Stomach (tissue), 4 donors: ENCODE data around the gene CTNNA3.
"Not testable (repeated sequence)": the region's sequence is repeated elsewhere in the genome, so short reads cannot be mapped to it uniquely, and the experiment has no call there.

Source experiments
- EP300 ChIP-seq: sonication (generic); formaldehyde crosslinking; IDR thresholded peaks from one replicate; pipeline ENCODE4 v1.6.1; 2017; ENCODE audit warnings: antibody characterized with exemption
- POLR2A ChIP-seq, 4 donors: fragments of 450-650 bp; IDR thresholded peaks; one replicate each; pipeline ENCODE4 v1.6.1; 2016; ENCODE audit warnings: antibody characterized with exemption in 4 of 4, control low read depth in 2 of 4, mild to moderate bottlenecking in 1 of 4, moderate library complexity in 1 of 4
- POLR2AphosphoS5 ChIP-seq, 3 donors: sonication (generic); formaldehyde crosslinking; IDR thresholded peaks; one replicate each; pipeline ENCODE4 v1.6.1; 2016; ENCODE audit warnings: antibody characterized with exemption in 3 of 3
- TF ChIP-seq, protein P1 (sequence below), 7 experiments: fragments of 450-650 bp in 4 of 7; fragments of 200-600 bp in 3 of 7; sonication (generic) in 3 of 7; IDR thresholded peaks; one replicate each; pipeline ENCODE4 v1.5.1; 2016 to 2019; ENCODE audit warnings: antibody characterized with exemption in 7 of 7, control low read depth in 2 of 7, mild to moderate bottlenecking in 1 of 7

DNA sequence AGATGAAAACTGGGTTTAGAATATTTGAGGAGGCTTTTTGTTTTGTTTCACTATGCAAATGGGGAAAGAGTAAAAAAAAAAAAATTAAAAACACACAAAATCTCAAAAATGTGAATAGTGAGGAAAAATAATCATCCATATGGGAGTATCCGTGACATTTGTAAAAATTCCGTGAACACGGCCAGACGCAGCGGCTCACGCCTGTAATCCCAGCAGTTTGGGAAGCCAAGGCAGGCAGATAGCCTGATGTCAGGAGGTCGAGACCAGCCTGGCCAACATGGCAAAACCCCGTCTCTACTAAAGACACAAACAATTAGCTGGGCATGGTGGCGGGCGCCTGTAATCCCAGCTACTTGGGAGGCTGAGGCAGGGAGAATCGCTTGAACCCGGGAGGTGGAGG lies 1342.2 kb downstream of the CTNNA3 start:
- TF ChIP-seq, protein P1, sequence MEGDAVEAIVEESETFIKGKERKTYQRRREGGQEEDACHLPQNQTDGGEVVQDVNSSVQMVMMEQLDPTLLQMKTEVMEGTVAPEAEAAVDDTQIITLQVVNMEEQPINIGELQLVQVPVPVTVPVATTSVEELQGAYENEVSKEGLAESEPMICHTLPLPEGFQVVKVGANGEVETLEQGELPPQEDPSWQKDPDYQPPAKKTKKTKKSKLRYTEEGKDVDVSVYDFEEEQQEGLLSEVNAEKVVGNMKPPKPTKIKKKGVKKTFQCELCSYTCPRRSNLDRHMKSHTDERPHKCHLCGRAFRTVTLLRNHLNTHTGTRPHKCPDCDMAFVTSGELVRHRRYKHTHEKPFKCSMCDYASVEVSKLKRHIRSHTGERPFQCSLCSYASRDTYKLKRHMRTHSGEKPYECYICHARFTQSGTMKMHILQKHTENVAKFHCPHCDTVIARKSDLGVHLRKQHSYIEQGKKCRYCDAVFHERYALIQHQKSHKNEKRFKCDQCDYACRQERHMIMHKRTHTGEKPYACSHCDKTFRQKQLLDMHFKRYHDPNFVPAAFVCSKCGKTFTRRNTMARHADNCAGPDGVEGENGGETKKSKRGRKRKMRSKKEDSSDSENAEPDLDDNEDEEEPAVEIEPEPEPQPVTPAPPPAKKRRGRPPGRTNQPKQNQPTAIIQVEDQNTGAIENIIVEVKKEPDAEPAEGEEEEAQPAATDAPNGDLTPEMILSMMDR (IDR thresholded peaks at IDR 0.05) = not testable (repeated sequence)
- TF ChIP-seq POLR2A (IDR thresholded peaks at IDR 0.05); EP300; POLR2AphosphoS5 (IDR thresholded peaks at IDR 0.05): not testable (repeated sequence)
